SK-N-SH (cell line): ENCODE data around the gene CTNNA3. TPM values are rescaled to one million over a fixed set of nuclear protein-coding genes. Genes with fewer than 3 reads are reported as not detected.

Experiments
- CTCF ChIA-PET: fragments of 300-600, 350-600 bp; formaldehyde crosslinking; extraction: SDS; loops from one replicate; lab custom pipeline; 2021; lab: Yijun Ruan, JAX
- POLR2A ChIA-PET: fragments of 350-600 bp; sonication (Branson Sonifier 250); formaldehyde crosslinking; extraction: SDS; loops from one replicate; lab custom pipeline; 2020; ENCODE audit warnings: antibody characterized with exemption, inconsistent platforms; lab: Yijun Ruan, JAX
- DNase-seq: peaks from one replicate; pipeline ENCODE4 v3.0.0; 2012
- H2AFZ ChIP-seq: fragments of 200-600 bp; sonication (generic); 2 replicates; pipeline ENCODE4 v1.8.1; 2016; ENCODE audit warnings: antibody characterized with exemption, mild to moderate bottlenecking, low read depth
- H3F3A ChIP-seq: fragments of 200-600 bp; sonication (generic); replicated peaks from 2 replicates; pipeline ENCODE3; 2016; ENCODE audit warnings: antibody characterized with exemption, mild to moderate bottlenecking; ENCODE audit not compliant: insufficient read depth
- H3K27ac ChIP-seq, 2 experiments: fragments of 200-500 bp in 1 of 2; fragments of 200-600 bp in 1 of 2; sonication (Bioruptor generic) in 1 of 2; sonication (generic), shearing (Covaris generic) in 1 of 2; 2 replicates each; pipeline versions ENCODE4 v1.5.1 to v1.6.1; 2014 to 2016; ENCODE audit warnings: low read depth in 2 of 2, inconsistent platforms in 1 of 2, low read length in 1 of 2, mild to moderate bottlenecking in 1 of 2, mixed read lengths in 1 of 2
- H3K27me3 ChIP-seq: fragments of 200-600 bp; sonication (generic), shearing (Covaris generic); 2 replicates; pipeline ENCODE4 v1.6.1; 2016; ENCODE audit warnings: mixed run types; ENCODE audit not compliant: insufficient read depth
- H3K36me3 ChIP-seq, 2 experiments: fragments of 200-500 bp in 1 of 2; fragments of 200-600 bp in 1 of 2; sonication (Bioruptor generic) in 1 of 2; sonication (generic) in 1 of 2; replicated peaks in 1 of 2; 2 replicates each; pipeline versions ENCODE3 to v1.5.1; 2014 to 2016; ENCODE audit warnings: low read length in 1 of 2, mild to moderate bottlenecking in 1 of 2; ENCODE audit not compliant: insufficient read depth in 2 of 2, control insufficient read depth in 1 of 2
- H3K4me1 ChIP-seq, 2 experiments: fragments of 200-500 bp in 1 of 2; fragments of 200-600 bp in 1 of 2; sonication (Bioruptor generic) in 1 of 2; sonication (generic), shearing (Covaris generic) in 1 of 2; 2 replicates each; pipeline versions ENCODE4 v1.5.1 to v1.6.1; 2014 to 2016; ENCODE audit warnings: low read depth in 1 of 2, low read length in 1 of 2, mixed run types in 1 of 2; ENCODE audit not compliant: insufficient read depth in 2 of 2, control insufficient read depth in 1 of 2
- H3K4me2 ChIP-seq: fragments of 200-600 bp; sonication (generic), shearing (Covaris generic); 2 replicates; pipeline ENCODE4 v1.6.1; 2017; ENCODE audit warnings: mixed run types
- H3K4me3 ChIP-seq, 2 experiments: fragments of 200-500 bp in 1 of 2; fragments of 200-600 bp in 1 of 2; sonication (Bioruptor generic) in 1 of 2; sonication (generic), shearing (Covaris generic) in 1 of 2; 2 replicates each; pipeline versions ENCODE4 v1.5.1 to v1.8.1; 2014 to 2016; ENCODE audit warnings: low read depth in 2 of 2, inconsistent platforms in 1 of 2, low read length in 1 of 2, mild to moderate bottlenecking in 1 of 2, mixed read lengths in 1 of 2, moderate library complexity in 1 of 2
- H3K79me2 ChIP-seq: fragments of 200-600 bp; sonication (generic); 2 replicates; pipeline ENCODE4 v1.8.1; 2017; ENCODE audit warnings: mild to moderate bottlenecking; ENCODE audit not compliant: insufficient read depth
- H3K9ac ChIP-seq: fragments of 200-600 bp; sonication (generic); 2 replicates; pipeline ENCODE4 v1.6.1; 2017; ENCODE audit warnings: mixed run types
- H3K9me2 ChIP-seq: fragments of 200-600 bp; sonication (generic); 2 replicates; pipeline ENCODE4 v1.6.1; 2017; ENCODE audit warnings: mixed run types
- H3K9me3 ChIP-seq: fragments of 200-600 bp; sonication (generic); 2 replicates; pipeline ENCODE4 v1.6.1; 2017; ENCODE audit warnings: mixed run types, mild to moderate bottlenecking, moderate library complexity
- H4K20me1 ChIP-seq: fragments of 200-600 bp; sonication (generic); 2 replicates; pipeline ENCODE4 v1.6.1; 2017; ENCODE audit warnings: mild to moderate bottlenecking, mixed run types; ENCODE audit not compliant: insufficient read depth
- CTCF ChIP-seq: fragments of 200-600 bp; sonication (generic); IDR thresholded peaks from 2 replicates; pipeline ENCODE4 v1.6.1; 2017; ENCODE audit warnings: antibody characterized with exemption, mild to moderate bottlenecking, moderate library complexity
- ELF1 ChIP-seq: IDR thresholded peaks from 2 replicates; pipeline ENCODE4 v1.4.0; 2012
- EP300 ChIP-seq, 2 experiments: IDR thresholded peaks; 2 replicates each; pipeline versions ENCODE4 v1.4.0 to v1.6.1; 2012; ENCODE audit warnings: borderline replicate concordance in 1 of 2, low read depth in 1 of 2, low read length in 1 of 2
- FOXM1 ChIP-seq: IDR thresholded peaks from 2 replicates; pipeline ENCODE4 v1.4.0; 2012; ENCODE audit warnings: low read depth, mild to moderate bottlenecking
- IRF3 ChIP-seq: fragments of 150-350 bp; IDR thresholded peaks from 2 replicates; pipeline ENCODE4 v1.6.1; 2016; ENCODE audit warnings: mild to moderate bottlenecking, low read depth, low read length
- MEF2A ChIP-seq: IDR thresholded peaks from 2 replicates; pipeline ENCODE4 v1.4.0; 2012; ENCODE audit warnings: low read depth, borderline replicate concordance
- MXI1 ChIP-seq: IDR thresholded peaks from 2 replicates; pipeline ENCODE4 v1.6.1; 2012; ENCODE audit warnings: mild to moderate bottlenecking, low read depth, low read length, improper control_type of control experiment
- PBX3 ChIP-seq: IDR thresholded peaks from 2 replicates; pipeline ENCODE4; 2012
- POLR2AphosphoS5 ChIP-seq: IDR thresholded peaks from 2 replicates; pipeline ENCODE4 v1.6.1; 2012; ENCODE audit warnings: low read depth, low read length
- RAD21 ChIP-seq: IDR thresholded peaks from 2 replicates; pipeline ENCODE4 v1.6.1; 2012; ENCODE audit warnings: mild to moderate bottlenecking, low read length
- SIN3A ChIP-seq: IDR thresholded peaks from 2 replicates; pipeline ENCODE4 v1.6.1; 2012; ENCODE audit warnings: low read depth, mild to moderate bottlenecking, low read length, moderate library complexity, borderline replicate concordance
- TAF1 ChIP-seq: IDR thresholded peaks from 2 replicates; pipeline ENCODE4 v1.6.1; 2012; ENCODE audit warnings: low read depth, mild to moderate bottlenecking, low read length, moderate library complexity, borderline replicate concordance
- TCF12 ChIP-seq: IDR thresholded peaks from 2 replicates; pipeline ENCODE4 v1.4.0; 2012
- TEAD4 ChIP-seq: IDR thresholded peaks from 2 replicates; pipeline ENCODE4 v1.4.0; 2012; ENCODE audit warnings: mild to moderate bottlenecking, borderline replicate concordance; ENCODE audit not compliant: insufficient read depth
- USF2 ChIP-seq: fragments of 150-350 bp; IDR thresholded peaks from 2 replicates; pipeline ENCODE4 v1.6.1; 2017; ENCODE audit warnings: antibody characterized with exemption, low read length, low read depth, borderline replicate concordance
- ZBTB33 ChIP-seq: IDR thresholded peaks from 2 replicates; pipeline ENCODE4 v1.4.0; 2012; ENCODE audit warnings: low read depth, borderline replicate concordance
- WGBS: methylation state at CpG from one replicate; pipeline ENCODE4 v1.1.6; 2017; ENCODE audit warnings: low lambda C conversion rate; 5-methylcytosine and 5-hydroxymethylcytosine counted together
- polyA plus RNA-seq, 3 experiments: library from polyadenylated mRNA; depleted of rRNA; stranded (reverse); fragments of >200 nt; gene quantifications; 2 replicates each; pipeline ENCODE4 v1.2.3, GENCODE V29; 2012

CTNNA3 gene
- polyA plus RNA-seq, 1 of the 3 experiments (the other 2 are of a cell fraction) = not detected

- Histone ChIP-seq H3K4me3 (no peak overlapping the region), H3K9me2 (no peaks in the 10 kb centered on the region), H3K79me2 (no peaks in the 10 kb centered on the region), H3K27ac (no peak overlapping the region), H3K36me3 (no peaks in the 10 kb centered on the region), H3F3A (no peaks in the 10 kb centered on the region), H3K9ac (no peak overlapping the region), H3K4me2 (no peak overlapping the region), H4K20me1 (no peaks in the 10 kb centered on the region), H3K4me1 (peaks cover 0 to 10% of the 10 kb centered on the region in 2 experiments; a peak in 2 of 4 replicates), H3K9me3 (no peaks in the 10 kb centered on the region), H3K27me3 (no peaks in the 10 kb centered on the region), H2AFZ (no peak overlapping the region)
- ChIA-PET POLR2A (no interaction called here), CTCF (no interaction called here)
- DNase-seq = no peak
- TF ChIP-seq RAD21 = no peak
- TF ChIP-seq ZBTB33 = no peak
- TF ChIP-seq EP300 (IDR thresholded peaks at IDR 0.05; ENCODE audit: borderline replicate concordance in 1 of 2, low read depth in 1 of 2, low read length in 1 of 2) = no peak
- TF ChIP-seq MXI1 = no peak
- no peak for TF ChIP-seq CTCF
- no peak for TF ChIP-seq POLR2AphosphoS5
- TF ChIP-seq SIN3A = no peak
- TF ChIP-seq ELF1 = no peak
- TF ChIP-seq PBX3 = no peak
- TF ChIP-seq IRF3 = no peak
- no peak for TF ChIP-seq MEF2A
- no peak for TF ChIP-seq TEAD4
- TF ChIP-seq FOXM1 = no peak
- TF ChIP-seq TAF1 = no peak
- TF ChIP-seq TCF12 = no peak
- no peak for TF ChIP-seq USF2
- 53% methylated on average over 8 of the region's 8 CpGs for WGBS
Observed at GRCh38 chr10:65907199-65907712, 1788.7 kb downstream of the CTNNA3 start.
